ENCODE results near the gene PDIA4.

The PDIA4 gene

GRCh38 chr7:149027611-149028345 is 527 bp downstream of the PDIA4 start:
- H3K4me1 ChIP-seq, result peaks cover 5% of the 10 kb centered on the region
- H2AFZ ChIP-seq, result peak overlapping the region; percentile 88
- peak overlapping the region; percentile 31 for H3K9ac ChIP-seq
- no peaks in the 10 kb centered on the region for H3K27me3 ChIP-seq (ENCODE audit: control insufficient read depth, insufficient read depth, low read length)
- H3K4me2 ChIP-seq (ENCODE audit: low read length), result peak overlapping the region; percentile 74
- no peaks in the 10 kb centered on the region for H3K9me3 ChIP-seq (ENCODE audit: control insufficient read depth, low read length)
- no peaks in the 10 kb centered on the region for H3K36me3 ChIP-seq (ENCODE audit: control insufficient read depth, insufficient read depth, low read length)
- peak overlapping the region; percentile 63 for H3K27ac ChIP-seq
- no peak for TF ChIP-seq CTCF (IDR thresholded peaks at IDR 0.05)
- H3K79me2 ChIP-seq, result peaks cover 14% of the 10 kb centered on the region
- peak overlapping the region; percentile 63 for H3K4me3 ChIP-seq (ENCODE audit: low read depth, low read length)

DNA sequence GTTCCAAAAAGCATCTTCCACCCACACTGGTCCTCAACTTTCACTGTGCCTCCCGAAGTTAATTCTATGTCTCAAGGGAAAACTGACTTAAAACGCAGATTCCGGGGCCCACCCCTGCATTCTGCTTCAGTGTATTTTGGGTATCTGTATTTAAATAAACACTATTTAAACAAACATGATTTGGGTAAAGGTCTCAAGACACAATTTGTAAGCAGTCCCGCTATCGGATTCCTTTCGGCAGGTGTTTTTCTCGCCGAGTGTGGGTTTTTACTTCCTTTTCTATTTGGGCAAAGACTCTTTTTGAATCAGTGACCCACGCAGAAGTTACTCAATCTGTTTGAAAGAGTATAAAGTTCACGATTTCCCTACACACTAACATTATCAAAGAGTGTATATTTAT is 1.2 kb downstream of the PDIA4 start:
- H3K9me3 ChIP-seq (ENCODE audit: control insufficient read depth, low read length), result no peaks in the 10 kb centered on the region
- TF ChIP-seq CTCF (IDR thresholded peaks at IDR 0.05), result no peak
- peaks cover 14% of the 10 kb centered on the region for H3K79me2 ChIP-seq
- no peaks in the 10 kb centered on the region for H3K27me3 ChIP-seq (ENCODE audit: control insufficient read depth, insufficient read depth, low read length)
- H3K4me1 ChIP-seq, result peaks cover 5% of the 10 kb centered on the region
- H3K4me3 ChIP-seq (ENCODE audit: low read depth, low read length), result peak overlapping the region; percentile 63
- no peak overlapping the region for H2AFZ ChIP-seq
- H3K4me2 ChIP-seq (ENCODE audit: low read length), result peak overlapping the region; percentile 74
- H3K36me3 ChIP-seq (ENCODE audit: control insufficient read depth, insufficient read depth, low read length), result no peaks in the 10 kb centered on the region
- H3K27ac ChIP-seq, result no peak overlapping the region
- H3K9ac ChIP-seq, result no peak overlapping the region

DNA sequence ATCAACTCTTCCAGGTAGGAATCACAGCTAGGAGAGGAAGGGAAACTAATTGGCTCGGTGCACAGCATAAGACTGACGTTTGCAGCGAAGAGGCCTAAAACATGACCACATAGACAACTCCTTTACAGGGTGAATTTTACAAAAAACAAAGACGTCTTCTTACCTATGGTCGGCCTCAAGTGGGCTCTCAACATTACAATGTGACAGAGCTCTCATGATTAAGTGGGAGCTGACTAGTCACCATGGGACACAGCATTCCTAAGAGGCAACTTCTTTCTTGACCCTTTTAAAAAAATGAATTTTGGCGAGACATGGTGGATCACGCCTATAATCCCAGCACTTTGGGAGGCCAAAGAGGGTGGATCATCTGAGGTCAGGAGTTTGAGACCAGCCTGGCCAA is 4.6 kb downstream of the PDIA4 start:
- no peaks in the 10 kb centered on the region for H3K27me3 ChIP-seq (ENCODE audit: control insufficient read depth, insufficient read depth, low read length)
- H3K9ac ChIP-seq, result no peak overlapping the region
- H3K4me1 ChIP-seq, result peaks cover 5% of the 10 kb centered on the region
- H2AFZ ChIP-seq, result no peak overlapping the region
- H3K4me2 ChIP-seq (ENCODE audit: low read length), result no peak overlapping the region
- no peaks in the 10 kb centered on the region for H3K36me3 ChIP-seq (ENCODE audit: control insufficient read depth, insufficient read depth, low read length)
- peaks cover 8% of the 10 kb centered on the region for H3K79me2 ChIP-seq
- no peak overlapping the region for H3K27ac ChIP-seq
- H3K4me3 ChIP-seq (ENCODE audit: low read depth, low read length), result no peak overlapping the region
- H3K9me3 ChIP-seq (ENCODE audit: control insufficient read depth, low read length), result no peaks in the 10 kb centered on the region
- TF ChIP-seq CTCF (IDR thresholded peaks at IDR 0.05), result no peak

GRCh38 chr7:149022756-149023360 is 5.4 kb downstream of the PDIA4 start:
- Histone ChIP-seq H2AFZ (no peak overlapping the region), H3K27ac (no peak overlapping the region), H3K4me1 (peaks cover 5% of the 10 kb centered on the region), H3K79me2 (peaks cover 8% of the 10 kb centered on the region), H3K9me3 (ENCODE audit: control insufficient read depth, low read length) (no peaks in the 10 kb centered on the region), H3K4me2 (ENCODE audit: low read length) (no peak overlapping the region), H3K9ac (no peak overlapping the region), H3K36me3 (ENCODE audit: control insufficient read depth, insufficient read depth, low read length) (no peaks in the 10 kb centered on the region), H3K27me3 (ENCODE audit: control insufficient read depth, insufficient read depth, low read length) (no peaks in the 10 kb centered on the region), H3K4me3 (ENCODE audit: low read depth, low read length) (no peak overlapping the region)
- TF ChIP-seq CTCF (IDR thresholded peaks at IDR 0.05), result no peak

DNA sequence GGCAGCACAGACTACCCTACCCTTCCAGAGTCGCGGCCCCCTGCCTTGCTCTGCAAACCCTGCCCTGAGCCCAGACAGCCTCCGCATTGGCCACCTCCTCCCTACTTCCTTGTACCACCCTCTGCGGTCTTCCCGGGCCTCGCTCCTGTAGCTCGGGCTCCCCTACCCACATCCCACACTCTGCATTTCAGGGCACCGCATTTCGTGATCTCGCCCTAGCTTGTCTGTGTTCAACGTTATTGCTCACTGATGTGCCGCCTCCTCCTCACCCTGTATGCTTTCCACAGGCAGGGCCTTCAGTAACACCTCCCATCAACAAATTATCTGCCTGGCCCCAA is 6.6 kb downstream of the PDIA4 start:
- no peak overlapping the region for H3K4me3 ChIP-seq (ENCODE audit: low read depth, low read length)
- no peak for TF ChIP-seq CTCF (IDR thresholded peaks at IDR 0.05)
- H3K9me3 ChIP-seq (ENCODE audit: control insufficient read depth, low read length), result no peaks in the 10 kb centered on the region
- H2AFZ ChIP-seq, result no peak overlapping the region
- no peak overlapping the region for H3K4me2 ChIP-seq (ENCODE audit: low read length)
- no peaks in the 10 kb centered on the region for H3K4me1 ChIP-seq
- H3K27ac ChIP-seq, result no peak overlapping the region
- no peak overlapping the region for H3K9ac ChIP-seq
- peaks cover 4% of the 10 kb centered on the region for H3K79me2 ChIP-seq
- H3K27me3 ChIP-seq (ENCODE audit: control insufficient read depth, insufficient read depth, low read length), result no peaks in the 10 kb centered on the region
- H3K36me3 ChIP-seq (ENCODE audit: control insufficient read depth, insufficient read depth, low read length), result no peaks in the 10 kb centered on the region
